RCC 7860 (cell line): ENCODE data around the gene XK.

ENCODE experiments used
- DNase-seq: peaks from one replicate; pipeline ENCODE4 v3.0.0-alpha.2; 2015; ENCODE audit warnings: low spot score
- FAIRE-seq: peaks from 2 replicates; lab custom pipeline; 2012; peaks lifted over from hg19 to GRCh38; lab: Jason Lieb, UNC

Gene XK

GRCh38 chrX:37678574-37678973 lies 7.0 kb upstream of the XK start:
- DNase-seq (no peak), FAIRE-seq (no peak)

GRCh38 chrX:37679230-37679629 lies 6.4 kb upstream of the XK start:
- FAIRE-seq (no peak), DNase-seq (no peak)

GRCh38 chrX:37679888-37680287 lies 5.7 kb upstream of the XK start:
- FAIRE-seq = no peak
- no peak for DNase-seq

GRCh38 chrX:37684426-37684825 lies 1.2 kb upstream of the XK start:
- DNase-seq (no peak), FAIRE-seq (no peak)

- FAIRE-seq (no peak), DNase-seq (no peak)
Observed at GRCh38 chrX:37684973-37685372, 618 bp upstream of the XK start.

- DNase-seq (no peak), FAIRE-seq (no peak)
Observed at GRCh38 chrX:37686369-37686995, 891 bp downstream of the XK start.

- no peak for FAIRE-seq
- no peak for DNase-seq
Observed at GRCh38 chrX:37686996-37687395, 1.4 kb downstream of the XK start.

GRCh38 chrX:37690119-37690518 lies 4.5 kb downstream of the XK start:
- DNase-seq (no peak), FAIRE-seq (no peak)

- no peak for DNase-seq
- no peak for FAIRE-seq
Observed at GRCh38 chrX:37692918-37693317, 7.3 kb downstream of the XK start.

- DNase-seq = no peak
- FAIRE-seq = no peak
Observed at GRCh38 chrX:37697169-37697760, 11.7 kb downstream of the XK start.

GRCh38 chrX:37701588-37701987 lies 16.0 kb downstream of the XK start:
- no peak for FAIRE-seq
- no peak for DNase-seq

- no peak for DNase-seq
- no peak for FAIRE-seq
Observed at GRCh38 chrX:37711991-37712390, 26.4 kb downstream of the XK start.

- FAIRE-seq (no peak), DNase-seq (no peak)
Observed at GRCh38 chrX:37712458-37712857, 26.9 kb downstream of the XK start.

- DNase-seq (no peak), FAIRE-seq (no peak)
Observed at GRCh38 chrX:37714479-37714878, 28.9 kb downstream of the XK start.

- FAIRE-seq (no peak), DNase-seq (no peak)
Observed at GRCh38 chrX:37716602-37717001, 31.0 kb downstream of the XK start.

GRCh38 chrX:37717708-37718107 lies 32.1 kb downstream of the XK start:
- DNase-seq (no peak), FAIRE-seq (no peak)

- FAIRE-seq (no peak), DNase-seq (no peak)
Observed at GRCh38 chrX:37722595-37722994, 37.0 kb downstream of the XK start.

GRCh38 chrX:37726346-37726745 lies 40.8 kb downstream of the XK start:
- no peak for DNase-seq
- FAIRE-seq = no peak

- peak; percentile 72 for FAIRE-seq
- DNase-seq = peak; percentile 5
Observed at GRCh38 chrX:37745354-37745753, 59.8 kb downstream of the XK start.

- no peak for FAIRE-seq
- DNase-seq = no peak
Observed at GRCh38 chrX:37745835-37746217, 60.2 kb downstream of the XK start.

- FAIRE-seq (peak; percentile 77), DNase-seq (peak; percentile 64)
Observed at GRCh38 chrX:37746218-37746941, 60.8 kb downstream of the XK start.

GRCh38 chrX:37746951-37747350 lies 61.4 kb downstream of the XK start:
- DNase-seq (no peak), FAIRE-seq (no peak)
